ENCODE results near the gene ETV1.
A peak's percentile ranks its signal among the peaks of the same experiment; 100 is the strongest.

Gene ETV1

GRCh38 chr7:14018751-14019150 lies 29.3 kb upstream of the ETV1 start:
- no peak overlapping the region for H3K4me3 ChIP-seq (ENCODE audit: low read depth, low read length)
- no peak for TF ChIP-seq CTCF (IDR thresholded peaks at IDR 0.05; ENCODE audit: insufficient read depth, low read depth, low read length, missing control alignments)
- DNase-seq (ENCODE audit: low read depth), result no peak

DNA sequence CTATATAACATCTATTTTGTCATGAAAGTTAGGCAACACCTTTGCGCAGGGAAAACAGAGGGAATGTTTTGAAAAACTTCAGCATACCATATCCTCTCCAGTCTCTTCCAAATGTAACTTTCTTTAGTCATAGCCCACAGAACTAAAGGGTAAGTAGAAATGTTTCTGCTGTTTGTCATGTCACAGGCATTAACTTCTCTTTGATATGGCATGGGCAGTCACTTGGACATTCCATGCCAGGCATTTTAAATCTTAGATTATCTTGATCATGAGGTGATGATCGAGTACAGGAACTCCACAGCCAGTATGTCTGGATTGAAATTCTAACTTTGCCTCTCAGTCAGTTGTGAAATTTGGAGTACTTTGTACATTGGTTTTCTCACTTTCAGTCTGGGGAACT lies 27.5 kb upstream of the ETV1 start:
- no peak for DNase-seq (ENCODE audit: low read depth)
- TF ChIP-seq CTCF (IDR thresholded peaks at IDR 0.05; ENCODE audit: insufficient read depth, low read depth, low read length, missing control alignments), result no peak

GRCh38 chr7:14013898-14014297 lies 24.4 kb upstream of the ETV1 start:
- DNase-seq (ENCODE audit: low read depth), result no peak
- H3K4me3 ChIP-seq (ENCODE audit: low read depth, low read length), result no peak overlapping the region
- no peak for TF ChIP-seq CTCF (IDR thresholded peaks at IDR 0.05; ENCODE audit: insufficient read depth, low read depth, low read length, missing control alignments)

More for the DNA sequence above, 27.5 kb upstream of the ETV1 start:
- H3K4me3 ChIP-seq (ENCODE audit: low read depth, low read length), result no peak overlapping the region

GRCh38 chr7:14009453-14010418 lies 20.3 kb upstream of the ETV1 start:
- peak; percentile 19 for DNase-seq (ENCODE audit: low read depth)
- no peak for TF ChIP-seq CTCF (IDR thresholded peaks at IDR 0.05; ENCODE audit: insufficient read depth, low read depth, low read length, missing control alignments)
- H3K4me3 ChIP-seq (ENCODE audit: low read depth, low read length), result peak overlapping the region; percentile 48

DNA sequence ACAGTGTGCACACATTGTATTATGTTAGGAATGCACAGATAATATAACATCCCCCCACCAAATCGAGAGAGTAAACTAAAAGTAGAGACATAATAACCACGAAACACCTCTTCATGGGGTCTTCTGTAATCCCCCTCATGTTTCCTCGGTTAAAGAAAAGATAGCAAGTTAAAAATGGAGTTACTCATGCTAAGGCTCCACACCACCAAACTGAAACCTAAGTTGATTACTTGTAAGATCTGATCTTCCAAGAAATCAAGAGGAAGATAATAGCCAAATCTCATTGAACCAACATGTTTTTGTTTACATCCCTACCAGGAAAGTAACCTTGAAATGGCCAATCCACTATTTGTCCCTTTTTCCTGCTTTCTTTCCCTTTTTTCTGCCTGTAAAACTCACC lies 11.7 kb upstream of the ETV1 start:
- no peak for DNase-seq (ENCODE audit: low read depth)
- H3K4me3 ChIP-seq (ENCODE audit: low read depth, low read length), result no peak overlapping the region
- TF ChIP-seq CTCF (IDR thresholded peaks at IDR 0.05; ENCODE audit: insufficient read depth, low read depth, low read length, missing control alignments), result no peak

- TF ChIP-seq CTCF (IDR thresholded peaks at IDR 0.05; ENCODE audit: insufficient read depth, low read depth, low read length, missing control alignments), result no peak
- no peak overlapping the region for H3K4me3 ChIP-seq (ENCODE audit: low read depth, low read length)
- peak; percentile 67 for DNase-seq (ENCODE audit: low read depth)
These were observed 10.8 kb upstream of the ETV1 start for GRCh38 chr7:14000247-14000646.

All from GM12865 (cell line).